ENCODE measurements around the gene NDOR1.

GRCh38 chr9:137179761-137180160, 25.7 kb upstream of the NDOR1 start:
- TF ChIP-seq CTCF (conservative IDR thresholded peaks at IDR 0.05; ENCODE audit: low read length) (no peak), EZH2phosphoT487 (IDR thresholded peaks at IDR 0.05; ENCODE audit: borderline replicate concordance) (no peak)

Measured in Loucy (cell line).